ENCODE data around the gene F8.
"Not testable (repeated sequence)": the region's sequence is repeated elsewhere in the genome, so short reads cannot be mapped to it uniquely, and the experiment has no call there.

- not testable (repeated sequence) for TF ChIP-seq CTCF (conservative IDR thresholded peaks at IDR 0.05); ZFX (IDR thresholded peaks at IDR 0.05)
Observed at GRCh38 chrX:155006379-155006778, 16.1 kb downstream of the F8 start.
